HUDEP-2 (cell line): Measurements from ENCODE around the gene EEA1.
"Not testable (repeated sequence)": the region's sequence is repeated elsewhere in the genome, so short reads cannot be mapped to it uniquely, and the experiment has no call there.

Source experiments
- DNase-seq, 76 experiments: peaks; one replicate each; lab custom pipeline; 2025; ENCODE audit not compliant: unreplicated experiment in 76 of 76; lab: John Stamatoyannopoulos, UW

The EEA1 gene

GRCh38 chr12:92928962-92929915, at the start of gene EEA1:
Gene EEA1, minus strand, starts transcription at chr12:92929295. Its CDS starts 229 bp downstream, at chr12:92929066.
- peak; percentile 26 to 96 (median 92) for DNase-seq

DNA sequence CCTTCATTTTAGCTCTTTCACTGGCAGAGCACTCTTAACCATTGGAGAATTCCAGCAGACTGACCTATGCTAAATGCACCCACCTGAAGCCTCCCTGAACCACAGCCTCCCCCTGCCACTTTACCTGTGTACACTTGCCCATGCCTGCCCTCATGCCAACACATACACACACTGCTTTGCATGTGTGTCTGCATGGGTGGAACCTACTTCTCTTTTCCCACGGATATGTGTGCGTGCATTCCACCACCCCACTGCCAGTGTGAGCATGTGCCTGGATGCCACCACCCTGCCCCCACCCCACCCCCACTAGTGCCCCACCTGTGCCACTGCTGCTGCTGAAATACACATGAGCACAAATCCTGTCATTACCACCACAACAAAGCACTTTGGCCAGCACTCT, 49.5 kb upstream of the EEA1 start:
- no peak for DNase-seq

DNA sequence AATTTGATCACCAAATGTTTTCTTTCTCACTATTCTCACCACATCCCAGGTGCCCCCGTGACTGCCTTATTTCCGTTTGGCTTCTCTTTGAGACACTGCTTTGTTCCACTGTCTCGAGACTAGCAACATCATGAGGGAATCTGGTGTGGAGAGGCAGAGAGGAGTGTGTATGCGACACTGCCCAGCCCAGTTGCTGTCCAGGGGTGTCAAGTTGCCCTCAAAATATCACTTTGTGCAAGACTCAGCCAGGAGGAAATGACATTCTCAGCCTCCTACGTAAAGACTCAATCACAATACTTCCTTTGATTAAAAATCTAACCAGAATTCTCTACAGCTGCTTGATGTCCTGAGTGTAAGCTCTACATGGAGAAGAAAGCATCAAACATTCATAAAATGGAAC, 48.2 kb upstream of the EEA1 start:
- no peak for DNase-seq

DNA sequence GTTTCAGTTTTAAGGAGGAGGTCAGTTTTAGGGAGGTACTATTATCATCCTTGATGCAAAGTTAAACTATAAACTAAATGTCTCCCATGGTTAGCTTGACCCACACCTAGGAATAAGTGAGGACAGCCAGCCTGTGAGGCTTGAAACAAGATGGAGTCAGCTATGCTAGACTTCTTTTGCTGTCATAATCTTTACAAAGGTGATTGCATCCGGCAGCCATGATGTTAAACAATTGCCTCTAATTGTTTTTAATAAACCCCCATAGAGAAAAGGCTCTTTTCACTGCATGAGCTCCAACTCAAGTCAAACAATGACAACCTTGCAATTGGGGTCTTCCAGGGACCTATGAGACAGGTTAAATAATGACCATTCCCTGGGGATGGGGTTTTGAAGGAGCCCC, 45.7 kb upstream of the EEA1 start:
- DNase-seq = no peak

DNA sequence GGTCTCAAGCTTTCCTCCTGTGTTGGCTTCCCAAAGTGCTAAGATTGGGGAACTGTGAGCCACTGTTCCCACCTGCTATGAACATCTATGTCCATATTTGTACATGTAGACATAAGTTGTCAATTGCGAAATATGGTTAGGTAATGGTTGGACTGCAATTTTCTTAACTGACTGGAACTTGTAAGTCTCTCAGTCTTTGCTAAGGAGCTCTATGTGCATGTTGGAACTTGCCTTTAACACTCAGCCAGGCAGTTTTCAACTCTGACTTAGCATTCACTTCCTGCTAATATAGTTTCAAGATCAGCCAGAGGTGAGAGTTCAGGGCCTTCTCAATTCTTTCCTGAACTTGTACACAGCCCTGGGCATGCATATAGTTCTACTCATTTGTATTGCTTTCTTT, 44.5 kb upstream of the EEA1 start:
- no peak for DNase-seq

DNA sequence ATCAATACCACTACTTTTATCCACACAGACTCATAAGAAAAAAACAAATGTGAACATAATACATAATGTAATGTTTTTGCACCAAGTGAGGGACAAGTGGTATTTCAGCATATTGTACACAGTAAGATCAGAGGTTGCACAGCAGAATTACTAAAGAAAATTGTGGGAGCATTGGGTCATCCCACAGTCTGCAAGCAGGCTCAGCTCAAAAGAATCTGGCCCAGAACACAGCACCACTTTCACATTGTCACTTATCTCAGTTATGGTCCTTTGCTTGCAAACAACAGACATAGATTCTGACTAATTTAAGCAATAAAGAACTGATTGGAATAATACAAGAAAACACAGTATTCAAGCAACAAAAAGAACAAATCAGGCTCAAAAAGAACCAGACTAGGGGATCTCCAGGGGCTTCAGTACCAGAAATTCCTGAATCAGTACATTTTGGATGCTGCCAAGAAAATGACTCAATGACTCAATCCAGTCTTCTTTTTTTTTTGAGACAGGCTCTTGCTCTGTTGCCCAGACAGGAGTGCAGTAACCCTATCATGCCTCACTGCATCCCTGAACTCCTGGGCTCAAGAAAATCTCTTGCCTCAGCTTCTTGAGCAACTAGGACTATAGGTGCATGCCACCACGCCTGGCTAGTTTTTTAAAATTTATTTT, 42.9 kb upstream of the EEA1 start:
- DNase-seq = no peak

GRCh38 chr12:92968176-92968813, 39.2 kb upstream of the EEA1 start:
- no peak for DNase-seq

DNA sequence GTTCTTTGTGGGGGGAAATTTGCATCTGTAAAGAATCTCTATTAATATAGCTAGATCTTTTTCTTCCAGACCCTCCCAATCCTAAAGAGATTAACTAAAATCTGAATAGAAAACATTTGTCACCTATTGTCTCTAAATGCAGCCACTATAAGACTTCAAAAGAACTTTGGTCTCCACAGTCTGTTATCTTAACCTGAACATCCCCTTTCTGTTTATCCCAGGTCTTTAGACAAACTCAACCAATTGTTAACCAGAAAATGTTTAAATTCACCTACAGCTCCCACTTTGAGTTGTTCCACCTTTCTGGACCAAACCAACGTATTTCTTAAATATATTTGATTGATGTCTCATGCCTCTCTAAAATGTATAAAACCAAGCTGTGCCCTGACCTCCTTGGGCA, 35.3 kb upstream of the EEA1 start:
- not testable (repeated sequence) for DNase-seq

DNA sequence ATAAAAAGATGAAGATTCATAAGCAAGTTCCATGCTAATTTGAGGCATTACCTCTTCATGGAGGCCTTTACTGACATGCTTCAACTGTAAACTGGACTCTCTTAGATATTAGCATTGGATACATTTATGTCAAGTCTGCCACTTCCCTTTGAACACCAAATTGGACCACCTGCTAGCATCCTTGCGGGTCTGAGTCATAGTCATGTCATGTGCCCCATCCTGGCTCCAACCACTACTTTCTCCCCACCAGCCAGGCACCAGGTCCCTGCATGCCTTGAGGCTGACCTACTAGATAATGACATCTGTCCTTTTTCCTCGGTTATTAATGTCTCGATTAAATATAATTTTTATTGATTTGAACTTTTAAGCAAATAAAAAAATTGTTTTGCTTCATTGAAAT, 32.9 kb upstream of the EEA1 start:
- DNase-seq = no peak

DNA sequence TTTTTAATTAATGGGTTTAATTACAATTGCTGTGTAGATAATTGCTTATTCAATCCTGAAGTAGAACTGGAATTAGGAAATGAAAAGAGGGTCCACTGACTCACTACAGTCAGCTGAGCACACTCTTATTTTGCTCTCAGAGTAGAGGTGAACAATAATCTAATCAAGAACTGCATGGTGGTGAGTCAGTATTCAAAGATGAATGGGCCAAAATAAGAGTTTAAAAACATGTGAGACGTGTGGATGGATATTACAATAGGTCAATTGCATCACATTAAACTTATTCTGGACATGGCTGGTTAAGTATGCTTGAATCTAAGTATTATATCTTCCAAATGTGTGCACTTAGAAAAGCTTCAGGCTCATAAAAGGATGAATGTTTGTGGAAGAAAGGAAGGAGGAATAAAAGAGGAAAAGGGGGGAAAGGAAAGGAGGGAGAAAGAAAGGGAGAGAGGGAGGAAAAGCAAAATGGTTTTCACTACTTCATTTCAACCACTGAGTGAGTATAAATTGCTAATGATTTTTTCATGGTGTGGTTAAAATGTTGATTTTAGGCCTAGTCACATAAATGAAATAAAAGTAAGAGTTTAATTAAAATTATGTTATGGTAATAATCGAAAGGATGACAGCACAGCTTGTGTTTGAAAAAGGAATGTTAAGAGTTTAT, 27.0 kb upstream of the EEA1 start:
- DNase-seq = no peak

GRCh38 chr12:92953747-92954146, 24.7 kb upstream of the EEA1 start:
- peak in 2 of 76 experiments; percentile 2 to 10 for DNase-seq

- DNase-seq = no peak
These were observed 23.3 kb upstream of the EEA1 start for GRCh38 chr12:92952394-92952793.

DNA sequence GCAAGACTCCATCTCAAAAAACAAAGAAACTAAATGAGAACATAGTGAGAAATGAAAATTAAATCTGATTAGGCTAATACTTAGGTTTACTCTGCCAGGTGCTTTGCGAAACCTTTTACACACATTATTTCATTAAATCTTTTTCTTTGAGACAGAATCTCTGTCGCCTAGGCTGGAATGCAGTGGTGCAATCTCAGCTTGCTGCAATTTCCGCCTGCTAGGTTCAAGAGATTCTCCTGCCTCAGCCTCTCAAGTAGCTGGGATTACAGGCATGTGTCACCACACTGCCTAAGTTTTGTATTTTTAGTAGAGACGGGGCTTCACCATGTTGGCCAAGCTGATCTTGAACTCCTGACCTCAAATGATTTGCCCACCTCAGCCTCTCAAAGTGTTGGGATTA, 21.9 kb upstream of the EEA1 start:
- DNase-seq = no peak

DNA sequence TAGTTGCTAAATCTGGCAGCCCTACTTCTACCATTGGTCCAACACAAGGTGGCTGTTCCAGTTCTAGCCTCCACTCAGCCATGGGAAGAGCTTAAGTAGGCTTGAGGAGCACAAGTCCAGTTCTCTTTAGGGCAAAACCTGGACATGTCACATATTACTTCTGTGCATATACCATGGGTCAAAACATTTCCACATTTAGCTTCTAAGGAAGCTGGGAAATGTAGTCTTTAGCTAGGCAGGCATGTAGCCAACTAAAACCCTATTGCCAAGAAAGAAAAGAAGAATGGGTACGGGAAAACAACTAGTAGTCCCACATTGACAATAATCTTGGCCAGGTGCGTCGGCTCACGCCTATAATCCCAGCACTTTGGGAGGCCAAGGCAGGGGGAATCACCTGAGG, 20.9 kb upstream of the EEA1 start:
- DNase-seq = no peak

DNA sequence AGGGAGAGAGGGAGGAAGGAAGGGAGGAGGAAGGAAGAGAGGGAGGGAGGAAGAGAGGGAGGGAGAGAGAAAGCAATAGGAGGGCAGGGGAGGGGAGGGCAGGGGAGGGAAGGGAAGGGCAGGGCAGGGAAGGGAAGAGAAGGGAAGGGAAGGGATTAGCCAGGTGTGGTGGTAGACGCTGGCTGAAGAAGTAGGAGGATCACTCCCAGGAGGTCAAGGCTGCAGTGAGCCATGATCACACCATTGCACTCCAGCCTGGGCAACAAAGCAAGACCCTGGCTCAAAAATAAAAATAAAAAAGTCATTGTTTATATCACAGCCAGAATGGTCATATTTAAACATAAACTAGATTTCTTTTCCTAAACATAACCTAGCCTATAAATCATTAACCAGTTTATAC, 20.4 kb upstream of the EEA1 start:
- DNase-seq = no peak

DNA sequence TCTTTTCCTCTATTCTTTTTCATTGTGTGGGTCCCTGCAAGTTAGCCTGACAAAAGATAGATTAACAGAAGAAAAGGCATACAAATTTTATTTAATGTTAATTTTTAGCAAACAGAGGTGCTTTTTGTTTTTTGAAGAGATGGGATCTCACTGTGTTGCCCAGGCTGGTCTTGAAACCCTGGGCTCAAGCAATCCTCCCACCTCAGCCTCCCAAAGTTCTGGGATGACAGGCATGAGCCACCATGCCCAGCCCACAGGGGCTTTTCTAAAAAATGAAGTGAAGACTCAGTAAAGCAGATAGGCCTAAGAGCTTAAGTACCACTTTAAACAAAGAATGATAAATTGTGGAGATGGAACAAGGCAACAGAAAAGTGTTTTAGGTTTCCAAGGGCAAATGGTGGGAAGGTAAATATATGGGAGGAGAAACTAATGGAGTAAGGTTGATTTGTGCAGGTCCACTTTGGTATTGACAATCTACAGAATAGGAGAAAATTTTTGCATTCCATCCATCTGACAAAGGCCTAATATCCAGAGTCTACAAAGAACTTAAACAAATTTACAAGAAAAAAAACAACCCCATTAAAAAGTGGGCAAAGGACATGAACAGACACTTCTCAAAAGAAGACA, 18.6 kb upstream of the EEA1 start:
- DNase-seq = no peak

DNA sequence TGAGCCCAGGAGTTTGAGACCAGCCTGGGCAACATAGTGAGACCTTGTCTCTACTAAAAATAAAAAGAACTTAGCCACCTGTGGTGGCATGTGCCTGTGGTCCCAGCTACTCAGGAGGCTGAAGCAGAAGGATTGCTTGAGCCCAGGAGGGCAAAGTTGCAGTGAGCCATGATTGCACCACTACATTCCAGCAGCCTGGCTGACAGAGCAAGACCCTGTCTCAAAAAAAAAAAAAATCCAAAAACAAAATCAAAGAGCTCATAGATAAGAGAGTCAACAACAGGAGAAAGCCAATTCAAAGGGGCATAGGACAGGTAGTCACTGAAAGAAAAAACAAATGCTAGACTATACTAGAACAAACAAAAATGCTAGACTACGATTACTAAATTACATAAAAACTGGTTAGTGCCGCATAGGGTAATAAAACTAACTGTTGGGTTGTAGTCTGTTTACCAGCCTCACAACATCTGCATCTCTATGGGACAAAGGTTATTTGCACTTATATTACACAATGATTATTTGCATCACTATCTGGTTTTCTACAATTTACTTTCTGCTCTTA, 16.6 kb upstream of the EEA1 start:
- no peak for DNase-seq

DNA sequence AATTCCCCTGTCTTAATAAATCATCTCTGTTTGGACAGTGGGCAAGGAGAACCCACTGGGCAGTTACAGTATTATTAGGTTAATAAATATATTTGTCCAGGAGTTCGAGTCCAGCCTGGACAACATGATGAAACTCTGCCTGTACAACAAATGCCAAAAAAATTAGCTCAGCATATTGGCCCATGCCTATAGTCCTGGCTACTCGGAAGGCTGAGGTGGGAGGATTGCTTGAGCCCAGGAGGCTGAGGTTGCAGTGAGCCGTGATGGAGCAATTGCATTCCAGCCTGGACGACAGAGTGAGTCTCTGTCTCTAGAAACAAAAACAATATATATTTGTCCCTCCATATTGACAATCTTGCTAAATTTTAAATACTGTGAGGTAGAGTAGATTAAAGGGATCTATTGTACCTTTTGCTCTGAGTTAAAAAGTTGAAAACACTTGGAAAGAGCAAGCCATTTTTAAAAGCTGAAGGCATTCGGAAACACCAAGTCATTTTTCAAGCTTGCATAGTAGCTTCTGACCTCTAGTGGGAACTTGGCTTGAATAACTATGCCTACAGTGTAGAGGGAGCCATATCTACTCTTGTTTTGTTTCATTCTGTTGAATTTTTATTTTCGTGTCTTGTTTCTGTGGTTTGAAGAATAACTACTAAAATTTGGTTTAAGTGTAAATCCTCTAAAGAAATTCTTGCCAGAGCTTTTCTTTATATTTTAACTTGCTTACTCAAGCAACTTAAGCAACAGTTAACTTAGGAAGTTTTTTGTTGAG, 14.6 kb upstream of the EEA1 start:
- peak in 2 of 76 experiments; percentile 4 to 7 for DNase-seq

GRCh38 chr12:92942905-92943304, 13.8 kb upstream of the EEA1 start:
- no peak for DNase-seq
